ENCODE data around the gene HOXB4. TPM values are rescaled to one million over a fixed set of nuclear protein-coding genes. Genes with fewer than 3 reads are reported as not detected.
A peak's percentile ranks its signal among the peaks of the same experiment; 100 is the strongest.

Gene HOXB4
- 1 to 10 TPM; 1.8 to 2.3 TPM for total RNA-seq
- polyA plus RNA-seq, result under 1 TPM in 2 of 3 donors, not detected in 1; 0.06 TPM
- 0.42 to 2.5 (median 1.2) reads per million in 6 experiments for total RNA-seq

DNA sequence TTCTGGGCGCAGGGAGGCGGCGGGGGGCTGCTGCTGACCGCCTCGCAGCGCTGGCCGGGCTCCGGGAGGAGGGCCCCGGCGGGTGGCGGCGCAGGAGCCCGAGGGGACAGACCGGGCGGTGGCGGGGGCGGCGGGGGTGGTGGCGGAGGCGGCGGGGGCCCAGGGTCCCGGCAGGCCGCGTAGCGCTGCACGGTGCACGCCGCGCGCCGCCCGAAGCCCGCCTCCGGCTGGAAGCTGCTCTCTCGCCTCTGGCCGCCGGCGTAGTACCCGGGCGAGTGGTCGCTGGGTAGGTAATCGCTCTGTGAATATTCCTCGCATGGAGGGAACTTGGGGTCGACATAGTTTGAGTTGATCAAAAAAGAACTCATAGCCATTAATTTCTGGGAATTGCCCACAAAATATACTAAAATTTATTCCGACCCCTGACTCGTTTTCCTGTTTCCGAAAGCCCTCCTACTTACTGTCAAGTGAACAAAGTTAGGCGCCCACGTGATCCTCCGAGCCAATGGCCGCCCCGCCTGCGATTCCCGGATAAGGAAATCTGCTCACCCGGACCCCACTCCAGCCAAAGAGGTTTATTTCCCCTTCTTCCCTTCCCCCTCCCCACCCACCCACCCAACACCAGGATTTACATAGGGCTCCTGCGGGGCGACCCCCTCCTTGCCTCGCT, at the start of gene HOXB4:
HOXB4 (minus strand) TSS at position 405 of the 670 bp plus-strand sequence; CDS start at position 374, 31 bp downstream.
- Mint-ChIP-seq H3K36me3 (no peaks in the 10 kb centered on the region), H3K9me3 (no peaks in the 10 kb centered on the region), H3K27ac (peak within 1 kb of the TSS; percentile 43 to 91 (median 80)), H3K4me1 (peaks cover 11 to 65% (median 43%) of the 10 kb centered on the region in 4 donors), H3K4me3 (peak within 1 kb of the TSS; percentile 86 to 96 (median 90)), H3K27me3 (peaks cover 36 to 59% (median 54%) of the 10 kb centered on the region in 5 donors)
- POLR2A ChIA-PET, result interaction anchor here (0.9 to 2.2 kb wide), 5 partner anchors 9 to 36 kb away, joined by 3 to 9 read pairs (median 5); partner anchors contain the start of gene HOXB5
- DNase-seq (peak; percentile 34 to 80 (median 56)), ATAC-seq (peak; percentile 77 to 78)

DNA sequence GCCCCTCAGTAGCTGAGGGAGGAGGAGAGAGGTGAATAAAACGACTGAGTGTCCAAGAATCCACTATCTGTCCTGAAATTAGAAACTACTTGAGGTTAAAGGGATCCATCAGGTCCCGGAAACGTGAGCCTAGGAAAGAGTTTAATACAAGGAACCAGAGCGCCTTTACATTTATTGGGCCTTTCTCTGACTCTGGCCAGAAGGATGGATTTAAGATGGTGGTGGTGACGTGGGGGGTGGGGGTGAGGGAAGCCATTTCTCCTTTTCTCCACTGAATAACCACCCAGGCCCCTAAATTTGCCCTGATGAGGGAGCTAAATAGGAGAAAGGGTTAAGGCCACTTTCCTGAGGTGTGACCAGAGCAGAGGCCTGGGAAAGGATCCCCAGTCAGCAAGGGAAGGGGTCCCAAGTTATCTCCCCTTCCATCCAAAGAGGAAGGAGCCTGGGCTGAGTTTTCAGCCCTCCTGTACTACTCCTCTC, 49.0 kb upstream of the HOXB4 start:
- POLR2A ChIA-PET, result interaction anchor here (1.0 to 1.1 kb wide), 2 partner anchors 9 kb away, joined by 3 read pairs; no protein-coding TSS in a partner anchor
- Mint-ChIP-seq H3K36me3 (peaks cover 0 to 3% (median 0%) of the 10 kb centered on the region in 3 donors), H3K27ac (peak overlapping the region in 3 of 10 donors; percentile 29 to 43 (median 39)), H3K4me1 (peaks cover 9 to 18% (median 13%) of the 10 kb centered on the region in 4 donors), H3K27me3 (peaks cover 50 to 96% (median 78%) of the 10 kb centered on the region in 5 donors), H3K4me3 (peak overlapping the region; percentile 7 to 87 (median 83)), H3K9me3 (no peaks in the 10 kb centered on the region)
- DNase-seq, result no peak
- no peak for ATAC-seq

DNA sequence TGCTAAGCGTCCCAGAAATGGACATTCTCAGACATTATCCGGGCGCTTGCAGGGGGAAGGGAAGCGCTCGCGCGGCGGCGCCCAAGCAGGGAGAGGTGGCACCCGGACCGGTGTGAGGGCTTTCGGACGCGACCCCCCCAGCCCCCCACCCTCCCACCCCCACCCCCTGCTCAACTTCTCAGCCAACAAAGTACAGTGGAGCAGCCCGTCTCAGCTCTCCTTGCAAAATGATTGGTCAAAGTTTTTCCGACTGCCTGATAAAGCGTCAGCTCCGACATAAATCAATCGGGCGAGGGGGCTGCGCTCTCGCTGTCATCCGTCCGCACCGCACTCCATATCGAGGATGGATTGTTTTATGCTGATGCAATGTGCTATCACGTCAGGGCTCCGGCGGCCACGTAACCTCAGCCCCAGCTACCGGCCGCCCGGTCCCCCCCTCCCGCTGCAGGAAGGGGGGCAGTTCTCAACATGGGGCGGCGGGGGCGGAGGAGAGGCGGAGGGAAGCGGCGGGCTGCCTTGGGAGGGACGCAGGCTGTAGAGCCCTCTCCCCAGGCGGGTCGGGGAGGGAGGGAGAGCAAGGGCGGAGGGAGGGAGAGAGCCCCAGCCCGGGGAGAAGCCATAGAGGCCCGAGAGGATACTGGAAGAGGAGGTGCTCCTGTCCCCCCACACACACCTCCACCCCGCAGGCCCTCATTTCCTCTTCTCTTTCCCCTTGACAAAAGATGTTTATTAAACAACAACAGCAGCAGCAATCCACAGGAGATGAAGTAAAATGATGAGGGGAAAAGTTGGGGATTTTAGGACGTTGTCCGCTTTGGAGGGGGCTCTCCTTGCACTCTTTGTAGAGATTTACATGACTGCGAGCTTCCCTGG, 48.3 kb upstream of the HOXB4 start, which contains the start of gene HOXB9:
HOXB9 (minus strand) TSS at position 114 of the 873 bp plus-strand sequence; CDS start at position 25, 89 bp downstream.
- H3K9me3 Mint-ChIP-seq, result no peaks in the 10 kb centered on the region
- peak within 1 kb of the TSS; percentile 79 to 87 (median 84) for H3K4me3 Mint-ChIP-seq
- peaks cover 9 to 18% (median 13%) of the 10 kb centered on the region in 4 donors for H3K4me1 Mint-ChIP-seq
- H3K27ac Mint-ChIP-seq, result peak within 1 kb of the TSS in 5 of 10 donors; percentile 39 to 86 (median 68)
- DNase-seq (peak in 4 of 10 donors; percentile 28 to 43 (median 34)), ATAC-seq (peak; percentile 41 to 55)
- peaks cover 0 to 5% (median 0%) of the 10 kb centered on the region in 3 donors for H3K36me3 Mint-ChIP-seq
- POLR2A ChIA-PET, result interaction anchor here (0.5 to 1.3 kb wide), 7 partner anchors 9 to 484 kb away, joined by 3 to 5 read pairs (median 3); partner anchors contain the start of gene HOXB7
- H3K27me3 Mint-ChIP-seq, result peaks cover 54 to 96% (median 81%) of the 10 kb centered on the region in 5 donors

DNA sequence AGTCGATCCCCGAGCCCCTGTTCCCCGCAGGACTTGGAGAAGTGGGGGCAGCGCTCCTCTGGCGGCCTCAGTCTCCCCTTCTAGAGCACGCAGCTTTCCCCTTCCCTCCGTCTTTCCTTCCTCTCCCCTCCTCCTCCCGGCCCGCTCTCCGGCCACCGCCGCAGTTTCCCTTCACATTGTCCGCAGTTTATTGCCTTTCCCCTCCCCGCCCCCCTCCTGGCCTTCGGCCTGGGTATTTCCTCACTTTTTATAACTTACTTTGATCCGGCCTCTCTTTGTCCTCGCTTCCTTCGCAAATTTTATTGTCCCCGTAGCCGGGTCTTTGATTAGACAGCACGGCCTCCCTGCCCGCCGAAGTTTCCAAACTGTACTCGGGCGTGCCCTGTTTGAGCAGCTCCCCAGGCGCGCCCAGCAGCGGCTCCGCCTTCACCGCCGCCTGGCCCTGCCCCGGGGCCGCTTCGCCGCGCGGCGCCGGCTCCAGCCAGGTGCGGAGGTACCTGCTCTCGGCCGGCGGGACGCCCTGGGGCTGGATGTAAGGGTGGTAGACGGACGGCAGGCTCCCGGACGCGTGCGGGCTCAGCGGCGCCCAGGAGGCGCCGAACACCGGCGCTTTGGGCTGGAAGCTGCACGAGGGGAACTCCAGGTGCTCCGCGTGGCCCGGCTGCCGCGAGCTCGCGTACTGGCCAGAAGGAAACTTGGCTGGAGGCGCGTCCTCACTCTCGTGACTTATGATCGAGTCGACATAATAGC, 47.5 kb upstream of the HOXB4 start:
- POLR2A ChIA-PET, result interaction anchor here (0.5 to 1.3 kb wide), 6 partner anchors 8 to 483 kb away, joined by 3 to 5 read pairs (median 3); partner anchors contain the start of gene HOXB7
- H3K27me3 Mint-ChIP-seq, result peaks cover 55 to 96% (median 81%) of the 10 kb centered on the region in 5 donors
- H3K36me3 Mint-ChIP-seq, result peaks cover 0 to 5% (median 0%) of the 10 kb centered on the region in 3 donors
- peak overlapping the region in 1 of 10 donors; percentile 49 for H3K27ac Mint-ChIP-seq
- DNase-seq (peak in 2 of 10 donors; percentile 31 to 34), ATAC-seq (peak; percentile 64 to 77)
- no peaks in the 10 kb centered on the region for H3K9me3 Mint-ChIP-seq
- peak overlapping the region; percentile 79 to 87 (median 84) for H3K4me3 Mint-ChIP-seq
- peaks cover 9 to 18% (median 13%) of the 10 kb centered on the region in 4 donors for H3K4me1 Mint-ChIP-seq

DNA sequence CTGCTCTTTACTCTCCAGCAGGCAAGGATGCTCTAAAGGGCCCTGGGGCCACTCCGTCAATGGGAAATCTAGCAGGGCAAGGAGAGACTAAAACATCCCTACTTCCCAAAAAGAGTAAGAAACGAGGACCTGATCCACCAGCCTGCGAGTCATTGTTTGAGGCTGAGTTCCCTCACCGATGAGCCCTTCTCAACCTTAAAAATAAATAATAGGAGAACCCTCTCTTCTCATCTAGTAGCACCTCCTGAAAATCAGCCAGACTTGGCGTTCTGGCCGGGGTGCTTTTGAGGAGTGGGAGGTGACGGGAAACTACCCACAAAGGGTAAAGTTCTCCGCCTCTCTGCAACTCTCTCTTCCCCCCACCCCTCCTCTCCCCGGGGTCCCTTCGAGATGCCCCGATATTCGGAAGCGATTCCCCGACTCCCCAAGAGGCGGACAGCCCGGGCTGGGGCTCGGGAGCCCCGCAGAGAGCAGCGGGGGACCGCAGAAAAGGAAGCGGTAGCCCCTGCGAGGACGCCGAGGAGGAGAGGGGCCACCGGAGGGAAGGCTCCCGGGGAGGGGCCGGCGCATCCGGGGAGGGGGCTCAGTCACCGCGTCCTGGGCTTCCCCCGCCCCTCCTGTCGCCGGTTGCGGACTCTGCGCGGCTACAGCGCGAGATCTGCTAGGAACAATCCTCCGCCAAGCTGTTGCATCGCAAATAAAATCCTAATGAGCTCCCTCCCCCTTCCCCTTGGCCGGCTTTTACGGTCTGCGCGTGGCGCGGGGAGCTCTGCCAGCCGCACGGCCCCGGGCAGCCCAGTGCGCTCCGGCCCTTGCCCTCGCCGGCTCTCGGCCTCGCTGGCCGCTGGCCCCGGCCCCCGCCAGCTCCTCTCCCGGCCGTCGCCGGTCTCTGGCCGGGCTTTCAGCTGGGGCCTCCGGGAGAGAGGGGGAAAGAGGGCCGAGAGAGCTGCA, 46.7 kb upstream of the HOXB4 start:
- Mint-ChIP-seq H3K4me1 (peaks cover 9 to 18% (median 13%) of the 10 kb centered on the region in 4 donors), H3K4me3 (peak overlapping the region in 9 of 10 donors; percentile 24 to 87 (median 74)), H3K9me3 (no peaks in the 10 kb centered on the region), H3K36me3 (peaks cover 0 to 5% (median 0%) of the 10 kb centered on the region in 3 donors), H3K27me3 (peaks cover 46 to 96% (median 80%) of the 10 kb centered on the region in 5 donors), H3K27ac (no peak overlapping the region)
- POLR2A ChIA-PET, result interaction anchor here (1.2 to 1.3 kb wide), 2 partner anchors 12 to 14 kb away, joined by 3 to 5 read pairs; partner anchors contain the start of gene HOXB7
- DNase-seq (peak in 2 of 10 donors; percentile 32 to 34), ATAC-seq (peak; percentile 19 to 29)

DNA sequence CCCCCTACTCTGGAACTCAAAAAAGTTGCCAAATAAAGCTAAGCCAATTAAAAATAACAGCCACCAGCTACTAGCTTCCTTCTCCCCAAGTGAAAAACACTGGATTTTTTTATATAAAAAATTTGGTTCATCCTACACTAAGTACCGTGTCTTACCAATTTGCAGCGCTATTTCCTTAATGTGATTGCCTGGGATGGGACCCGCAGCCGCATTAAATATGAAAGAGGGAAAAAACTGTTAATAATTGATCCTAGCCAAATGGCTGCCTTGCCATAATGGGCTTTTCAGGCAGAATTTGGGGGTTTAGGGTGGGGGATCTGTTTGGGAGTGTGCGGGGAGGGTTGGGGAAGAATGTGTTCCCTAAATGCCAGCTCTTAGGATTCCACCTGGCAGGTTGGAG, 46.0 kb upstream of the HOXB4 start:
- POLR2A ChIA-PET, result no interaction called here
- DNase-seq, result no peak
- no peak for ATAC-seq
- Mint-ChIP-seq H3K4me3 (peak overlapping the region in 5 of 10 donors; percentile 19 to 44 (median 32)), H3K27me3 (peaks cover 47 to 96% (median 80%) of the 10 kb centered on the region in 5 donors), H3K36me3 (peaks cover 0 to 5% (median 0%) of the 10 kb centered on the region in 3 donors), H3K27ac (no peak overlapping the region), H3K9me3 (no peaks in the 10 kb centered on the region), H3K4me1 (peaks cover 9 to 26% (median 17%) of the 10 kb centered on the region in 4 donors)

DNA sequence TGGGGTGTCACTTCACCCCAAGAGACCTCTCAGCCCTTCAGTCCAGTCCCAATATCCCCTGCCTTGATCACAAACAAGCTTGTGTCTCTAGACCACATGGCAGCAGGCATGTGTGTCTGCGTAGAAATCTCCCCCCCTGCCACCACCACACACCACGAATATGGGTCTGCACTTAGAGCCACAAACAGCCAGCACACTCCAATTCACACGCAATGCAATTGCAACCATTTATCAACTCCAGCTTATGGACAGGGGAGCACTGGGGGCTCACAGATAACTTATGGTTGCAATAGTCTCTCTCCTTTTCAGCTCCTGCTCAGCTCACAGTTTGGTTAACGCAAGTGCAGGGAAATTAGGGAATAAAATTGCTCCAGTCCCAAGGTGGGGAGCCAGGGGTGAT, 45.4 kb upstream of the HOXB4 start:
- peaks cover 0 to 2% (median 0%) of the 10 kb centered on the region in 9 donors for H3K9me3 Mint-ChIP-seq
- DNase-seq (no peak), ATAC-seq (no peak)
- H3K27ac Mint-ChIP-seq, result peak overlapping the region in 1 of 10 donors; percentile 29
- peaks cover 49 to 96% (median 78%) of the 10 kb centered on the region in 5 donors for H3K27me3 Mint-ChIP-seq
- H3K4me1 Mint-ChIP-seq, result peaks cover 10 to 31% (median 21%) of the 10 kb centered on the region in 4 donors
- peaks cover 0 to 6% (median 0%) of the 10 kb centered on the region in 3 donors for H3K36me3 Mint-ChIP-seq
- POLR2A ChIA-PET, result no interaction called here
- peak overlapping the region in 2 of 10 donors; percentile 1 to 20 for H3K4me3 Mint-ChIP-seq

DNA sequence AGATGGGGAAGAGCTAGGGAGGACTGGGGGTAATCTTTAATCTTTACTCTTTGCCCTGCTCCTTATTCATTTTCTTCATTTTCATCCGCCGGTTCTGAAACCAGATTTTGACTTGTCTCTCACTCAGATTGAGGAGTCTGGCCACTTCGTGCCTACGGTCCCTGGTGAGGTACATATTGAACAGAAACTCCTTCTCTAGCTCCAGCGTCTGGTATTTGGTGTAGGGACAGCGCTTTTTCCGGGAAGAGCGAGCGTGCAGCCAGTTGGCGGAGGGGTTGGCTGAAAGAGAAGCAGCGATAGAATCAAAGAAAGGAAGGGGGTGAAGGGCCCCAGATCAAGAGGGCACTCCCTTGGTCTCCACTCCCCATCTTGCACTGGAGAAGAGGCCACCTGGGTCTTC, 44.7 kb upstream of the HOXB4 start:
- ATAC-seq, result no peak
- Mint-ChIP-seq H3K27ac (peak overlapping the region in 1 of 10 donors; percentile 73), H3K36me3 (peaks cover 0 to 8% (median 0%) of the 10 kb centered on the region in 3 donors), H3K4me1 (peaks cover 13 to 37% (median 26%) of the 10 kb centered on the region in 4 donors), H3K27me3 (peaks cover 50 to 96% (median 78%) of the 10 kb centered on the region in 5 donors), H3K9me3 (peaks cover 0 to 2% (median 0%) of the 10 kb centered on the region in 9 donors), H3K4me3 (no peak overlapping the region)
- DNase-seq, result no peak
- POLR2A ChIA-PET, result interaction anchor here (0.6 to 1.7 kb wide), 2 partner anchors 10 to 15 kb away, joined by 3 to 4 read pairs; no protein-coding TSS in a partner anchor

DNA sequence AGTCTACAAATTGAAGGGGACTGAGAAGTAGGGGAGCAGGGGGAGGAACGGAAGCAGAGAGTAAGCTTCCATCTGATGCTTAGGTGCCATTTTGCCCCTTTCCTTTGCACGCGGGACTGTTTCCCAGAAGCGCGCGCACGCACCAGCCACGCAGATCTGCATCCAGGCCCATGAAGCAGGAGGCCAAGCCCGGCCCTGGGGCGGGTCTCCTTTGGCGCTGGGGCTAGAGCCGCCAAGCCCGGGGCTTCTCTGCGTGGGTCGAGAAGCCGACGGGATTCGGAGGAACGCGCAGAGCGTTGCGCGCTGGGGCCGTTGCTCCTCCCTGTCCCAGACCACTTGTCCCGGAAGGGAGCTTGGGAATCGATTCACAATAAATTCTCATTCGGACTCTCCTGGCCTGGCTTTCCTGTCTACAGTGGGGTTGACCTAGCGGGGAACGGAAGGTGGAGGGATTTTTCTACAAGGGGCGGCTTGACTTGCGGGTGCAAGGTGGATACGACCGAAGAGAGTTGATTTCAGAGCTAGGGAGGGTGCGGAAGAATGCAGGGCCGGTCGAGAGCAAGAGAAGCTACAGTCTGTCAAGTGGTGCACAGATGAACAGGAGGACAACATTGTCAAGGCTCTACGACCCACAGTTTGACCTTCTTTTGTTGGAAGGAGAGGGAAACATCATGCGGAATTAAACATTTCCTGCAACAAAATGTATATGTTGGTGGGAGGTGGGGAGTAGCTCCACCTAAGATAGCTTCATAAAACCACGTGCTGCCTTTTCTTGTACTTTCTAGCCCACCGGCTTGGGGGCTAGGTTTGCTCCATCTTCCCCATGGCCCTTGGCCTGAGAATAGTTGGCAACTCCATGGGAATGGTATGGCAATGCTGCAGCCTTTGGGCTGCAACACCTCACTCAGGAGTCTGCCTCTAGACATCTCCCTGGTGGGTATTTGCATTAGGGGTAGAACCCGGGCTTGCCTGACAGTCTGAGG, 43.6 kb upstream of the HOXB4 start:
- peak overlapping the region in 1 of 10 donors; percentile 51 for H3K27ac Mint-ChIP-seq

More for the DNA sequence above, 43.6 kb upstream of the HOXB4 start:
- ATAC-seq (no peak), DNase-seq (no peak)
- Mint-ChIP-seq H3K27me3 (peaks cover 53 to 96% (median 78%) of the 10 kb centered on the region in 5 donors), H3K36me3 (peaks cover 0 to 8% (median 0%) of the 10 kb centered on the region in 3 donors), H3K4me3 (no peak overlapping the region), H3K4me1 (peaks cover 14 to 43% (median 28%) of the 10 kb centered on the region in 4 donors), H3K9me3 (peaks cover 0 to 2% (median 0%) of the 10 kb centered on the region in 9 donors)
- POLR2A ChIA-PET, result interaction anchor here (0.6 to 1.7 kb wide), 2 partner anchors 9 to 12 kb away, joined by 3 to 4 read pairs; no protein-coding TSS in a partner anchor
